Neural crest cell (in vitro differentiated cells): ENCODE results near the gene L3MBTL4. TPM values are rescaled to one million over a fixed set of nuclear protein-coding genes. Genes with fewer than 3 reads are reported as not detected.

Experiments
- DNase-seq: peaks from one replicate; pipeline ENCODE4 v3.0.0; 2021; ENCODE audit warnings: low read depth, mixed read lengths, low spot score
- H3K27ac Mint-ChIP-seq: one replicate; pipeline ENCODE4 v1.8.0; 2021; ENCODE audit warnings: mild to moderate bottlenecking, mixed read lengths; ENCODE audit not compliant: unreplicated experiment
- H3K27me3 Mint-ChIP-seq: 2 replicates; pipeline ENCODE4 v1.8.0; 2021; ENCODE audit warnings: low read depth, mild to moderate bottlenecking, mixed read lengths
- H3K36me3 Mint-ChIP-seq: 2 replicates; pipeline ENCODE4 v1.8.0; 2021; ENCODE audit warnings: low read depth, mild to moderate bottlenecking, mixed read lengths
- H3K4me1 Mint-ChIP-seq: 2 replicates; pipeline ENCODE4 v1.8.0; 2021; ENCODE audit warnings: mixed read lengths
- H3K4me3 Mint-ChIP-seq: one replicate; pipeline ENCODE4 v1.8.0; 2021; ENCODE audit warnings: mild to moderate bottlenecking, mixed read lengths
- H3K9me3 Mint-ChIP-seq: 2 replicates; pipeline ENCODE4 v1.8.0; 2021; ENCODE audit warnings: mixed read lengths
- CTCF ChIP-seq: fragments of 200-600 bp; sonication (generic); conservative IDR thresholded peaks from 2 replicates; pipeline ENCODE4 v1.5.0; 2021; ENCODE audit warnings: antibody characterized with exemption, mild to moderate bottlenecking
- total RNA-seq: library from RNA; stranded (reverse); gene quantifications from 2 replicates; pipeline ENCODE4 v1.2.1, GENCODE V29; 2021

L3MBTL4 gene
- total RNA-seq, 1 donor from 2014 or later, result 0.65 TPM

GRCh38 chr18:6039055-6039454, 375.7 kb downstream of the L3MBTL4 start:
- Mint-ChIP-seq H3K27me3 (peaks cover 2% of the 10 kb centered on the region), H3K4me3 (no peak overlapping the region), H3K27ac (no peak overlapping the region), H3K4me1 (no peaks in the 10 kb centered on the region), H3K9me3 (peaks cover 22% of the 10 kb centered on the region), H3K36me3 (peaks cover 7% of the 10 kb centered on the region)
- no peak for TF ChIP-seq CTCF
- DNase-seq, result no peak

- DNase-seq, result no peak
- Mint-ChIP-seq H3K27me3 (no peaks in the 10 kb centered on the region), H3K4me3 (no peak overlapping the region), H3K36me3 (peaks cover 2% of the 10 kb centered on the region), H3K4me1 (no peaks in the 10 kb centered on the region), H3K27ac (no peak overlapping the region), H3K9me3 (peaks cover 6% of the 10 kb centered on the region)
- TF ChIP-seq CTCF, result no peak
Observed at GRCh38 chr18:6031442-6031841, 383.3 kb downstream of the L3MBTL4 start.

GRCh38 chr18:6031002-6031401, 383.7 kb downstream of the L3MBTL4 start:
- H3K27me3 Mint-ChIP-seq, result no peaks in the 10 kb centered on the region
- no peak for DNase-seq
- H3K9me3 Mint-ChIP-seq, result peaks cover 4% of the 10 kb centered on the region
- H3K36me3 Mint-ChIP-seq, result peaks cover under 1% of the 10 kb centered on the region
- H3K4me1 Mint-ChIP-seq, result no peaks in the 10 kb centered on the region
- no peak overlapping the region for H3K27ac Mint-ChIP-seq
- no peak for TF ChIP-seq CTCF
- no peak overlapping the region for H3K4me3 Mint-ChIP-seq

- H3K4me1 Mint-ChIP-seq, result peaks cover 16% of the 10 kb centered on the region
- TF ChIP-seq CTCF, result no peak
- H3K27ac Mint-ChIP-seq, result no peak overlapping the region
- no peaks in the 10 kb centered on the region for H3K27me3 Mint-ChIP-seq
- no peak for DNase-seq
- no peak overlapping the region for H3K4me3 Mint-ChIP-seq
- no peaks in the 10 kb centered on the region for H3K36me3 Mint-ChIP-seq
- H3K9me3 Mint-ChIP-seq, result peaks cover 3% of the 10 kb centered on the region
Observed at GRCh38 chr18:6024745-6025248, 389.9 kb downstream of the L3MBTL4 start.

- Mint-ChIP-seq H3K36me3 (no peaks in the 10 kb centered on the region), H3K4me3 (no peak overlapping the region), H3K27ac (no peak overlapping the region), H3K4me1 (peaks cover 16% of the 10 kb centered on the region), H3K27me3 (no peaks in the 10 kb centered on the region), H3K9me3 (peaks cover 3% of the 10 kb centered on the region)
- no peak for TF ChIP-seq CTCF
- no peak for DNase-seq
Observed at GRCh38 chr18:6023551-6023950, 391.2 kb downstream of the L3MBTL4 start.

- Mint-ChIP-seq H3K4me3 (no peak overlapping the region), H3K4me1 (peaks cover 16% of the 10 kb centered on the region), H3K36me3 (no peaks in the 10 kb centered on the region), H3K27ac (no peak overlapping the region), H3K27me3 (no peaks in the 10 kb centered on the region), H3K9me3 (peaks cover 3% of the 10 kb centered on the region)
- no peak for TF ChIP-seq CTCF
- DNase-seq, result no peak
Observed at GRCh38 chr18:6022845-6023244, 391.9 kb downstream of the L3MBTL4 start.
